ENCODE results near the gene TTPAL. TPM values are rescaled to one million over a fixed set of nuclear protein-coding genes. Genes with fewer than 3 reads are reported as not detected.

Gene TTPAL
- total RNA-seq, 1 experiment from 2014 or later: 20.4 TPM

GRCh38 chr20:44488551-44488950 is 12.9 kb downstream of the TTPAL start:
- Histone ChIP-seq H3K36me3 (ENCODE audit: control insufficient read depth in 1 of 2, insufficient read depth in 2 of 2, low read length in 2 of 2) (peaks cover 19 to 28% of the 10 kb centered on the region in 2 experiments; a peak in 3 of 4 replicates), H3K9ac (ENCODE audit: low read length) (no peak overlapping the region), H3K4me1 (ENCODE audit: control insufficient read depth in 1 of 2, insufficient read depth in 2 of 2, low read length in 2 of 2) (no peaks in the 10 kb centered on the region), H3K4me3 (replicated peaks in 1 of 2; ENCODE audit: low read depth in 1 of 2, low read length in 2 of 2) (no peak overlapping the region), H3K79me2 (ENCODE audit: insufficient read depth, low read length) (no peaks in the 10 kb centered on the region), H3K9me3 (ENCODE audit: control insufficient read depth in 1 of 2, insufficient read depth in 1 of 2, low read depth in 1 of 2, low read length in 2 of 2) (no peaks in the 10 kb centered on the region), H3K4me2 (ENCODE audit: low read length) (no peak overlapping the region), H3K9me2 (ENCODE audit: insufficient read depth) (no peaks in the 10 kb centered on the region), H2AFZ (ENCODE audit: low read depth, low read length, poor library complexity, severe bottlenecking) (no peak overlapping the region), H3K27me3 (ENCODE audit: insufficient read depth, low read length) (no peaks in the 10 kb centered on the region), H3K27ac (ENCODE audit: low read depth, low read length) (no peak overlapping the region), H4K20me1 (ENCODE audit: insufficient read depth) (no peaks in the 10 kb centered on the region)
- POLR2A ChIA-PET: no interaction called here
- BruUV-seq (replicated peaks): no TSS peak
- no peak for ATAC-seq
- no peak for DNase-seq (ENCODE audit: low read depth, low spot score)
- TF ChIP-seq YY1 (IDR thresholded peaks at IDR 0.05; ENCODE audit: extremely low read depth, insufficient replicate concordance, low read depth, low read length): no peak
- TF ChIP-seq SRF (IDR thresholded peaks at IDR 0.05; ENCODE audit: low read depth): no peak
- TF ChIP-seq EZH2phosphoT487 (IDR thresholded peaks at IDR 0.05; ENCODE audit: borderline replicate concordance): no peak
- TF ChIP-seq JUND (IDR thresholded peaks at IDR 0.05): no peak
- no peak for TF ChIP-seq EZH2 (IDR thresholded peaks at IDR 0.05)
- no peak for TF ChIP-seq CBX3 (IDR thresholded peaks at IDR 0.05; ENCODE audit: low read depth)
- no peak for TF ChIP-seq POLR2AphosphoS5 (IDR thresholded peaks at IDR 0.05; ENCODE audit: low read depth, low read length)
- no peak for TF ChIP-seq MAX (IDR thresholded peaks at IDR 0.05)
- TF ChIP-seq POLR2A (IDR thresholded peaks at IDR 0.05; ENCODE audit: borderline replicate concordance, extremely low read depth, insufficient read depth, insufficient read length): no peak
- no peak for TF ChIP-seq ELF1 (IDR thresholded peaks at IDR 0.05; ENCODE audit: borderline replicate concordance, low read depth)
- no peak for TF ChIP-seq ZFX (IDR thresholded peaks at IDR 0.05)
- TF ChIP-seq EGR1 (IDR thresholded peaks at IDR 0.05; ENCODE audit: low read depth): no peak
- no peak for TF ChIP-seq ZNF274 (IDR thresholded peaks at IDR 0.05; ENCODE audit: low read depth, low read length)
- TF ChIP-seq ZBTB33 (IDR thresholded peaks at IDR 0.05; ENCODE audit: extremely low read depth, insufficient replicate concordance, low read length): no peak
- no peak for TF ChIP-seq RAD21 (IDR thresholded peaks at IDR 0.05; ENCODE audit: low read depth)
- TF ChIP-seq SP1 (IDR thresholded peaks at IDR 0.05; ENCODE audit: low read depth): no peak
- TF ChIP-seq ATF3 (IDR thresholded peaks at IDR 0.05): no peak
- TF ChIP-seq FOSL1 (IDR thresholded peaks at IDR 0.05; ENCODE audit: low read depth): no peak
- no peak for TF ChIP-seq CTCF (IDR thresholded peaks at IDR 0.05 in 2 of 3, conservative IDR thresholded peaks at IDR 0.05 in 1 of 3; ENCODE audit: borderline replicate concordance in 1 of 3, insufficient read depth in 1 of 3, low read depth in 2 of 3, low read length in 2 of 3)
- intact Hi-C loops (cut with micrococcal nuclease): no loop called here
- RAD21 ChIA-PET (ENCODE audit: low non-redundant PET in 1 of 2, low total read pairs in 2 of 2, uncharacterized antibody in 2 of 2, unreplicated experiment in 2 of 2): no interaction called here
- CTCF ChIA-PET: no interaction called here

Data from HCT116 (cell line).